ENCODE results near the gene LMO2.
"Not testable (repeated sequence)": the region's sequence is repeated elsewhere in the genome, so short reads cannot be mapped to it uniquely, and the experiment has no call there.

LMO2 gene

DNA sequence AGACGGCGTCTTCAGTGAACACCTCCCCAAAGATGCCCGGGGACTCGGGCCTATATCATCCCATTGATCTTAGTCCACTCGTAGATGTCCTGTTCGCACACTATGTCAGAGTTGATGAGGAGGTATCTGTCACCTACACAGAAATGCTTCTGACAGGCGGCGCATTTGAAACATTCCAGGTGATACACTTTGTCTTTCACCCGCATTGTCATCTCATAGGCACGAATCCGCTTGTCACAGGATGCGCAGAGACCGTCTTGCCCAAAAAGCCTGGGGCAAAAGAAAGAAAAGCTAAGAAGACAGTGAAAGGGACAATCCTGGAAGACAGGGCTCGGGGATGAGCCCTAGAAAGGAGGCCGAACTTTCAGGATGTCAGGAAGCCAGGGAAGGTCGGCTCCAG is 32.6 kb downstream of the LMO2 start:
- DNase-seq: no peak

- peak; percentile 67 for DNase-seq
Measured at GRCh38 chr11:33857933-33858371, 33.9 kb downstream of the LMO2 start.

DNA sequence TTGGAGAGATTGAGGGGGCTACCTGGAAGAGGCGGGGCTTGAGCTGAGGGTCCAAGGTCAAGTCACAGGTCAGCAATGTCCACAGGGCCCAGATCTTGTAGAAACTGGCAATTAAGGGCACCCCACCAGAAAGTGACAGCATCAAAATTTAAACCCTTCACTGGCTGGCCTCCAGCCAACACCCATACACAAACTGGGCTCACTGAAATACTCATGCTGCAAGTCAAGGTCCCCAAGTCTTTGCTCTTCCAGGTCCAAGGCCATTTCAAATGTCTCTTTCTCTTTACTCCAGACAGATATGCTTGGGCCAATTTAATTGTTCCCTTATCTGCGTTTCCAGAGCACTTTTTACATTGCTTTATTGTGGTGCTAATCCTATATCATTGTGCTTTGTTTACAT is 36.4 kb downstream of the LMO2 start:
- DNase-seq: no peak

GRCh38 chr11:33848717-33849390 is 43.0 kb downstream of the LMO2 start:
- DNase-seq: no peak

DNA sequence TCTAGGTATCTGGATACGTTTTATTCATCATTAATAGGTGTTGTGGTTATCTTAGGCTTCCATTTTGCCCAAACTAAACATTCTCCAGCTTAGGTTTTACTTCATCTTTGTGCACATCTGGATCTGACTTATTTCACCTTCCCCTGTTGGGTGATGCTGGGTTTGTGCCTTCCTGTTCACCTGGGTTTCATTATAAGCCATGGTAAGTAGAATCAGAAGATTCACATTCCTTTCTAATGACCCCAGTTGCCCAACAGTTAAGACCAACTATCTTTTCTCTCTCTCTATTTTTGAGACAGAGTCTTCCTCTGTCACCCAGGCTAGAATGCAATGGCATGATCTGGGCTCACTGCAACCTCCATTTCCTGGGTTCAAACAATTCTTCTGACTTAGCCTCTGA is 44.6 kb downstream of the LMO2 start:
- no peak for DNase-seq

- no peak for DNase-seq
Measured at GRCh38 chr11:33844236-33844635, 47.6 kb downstream of the LMO2 start.

DNA sequence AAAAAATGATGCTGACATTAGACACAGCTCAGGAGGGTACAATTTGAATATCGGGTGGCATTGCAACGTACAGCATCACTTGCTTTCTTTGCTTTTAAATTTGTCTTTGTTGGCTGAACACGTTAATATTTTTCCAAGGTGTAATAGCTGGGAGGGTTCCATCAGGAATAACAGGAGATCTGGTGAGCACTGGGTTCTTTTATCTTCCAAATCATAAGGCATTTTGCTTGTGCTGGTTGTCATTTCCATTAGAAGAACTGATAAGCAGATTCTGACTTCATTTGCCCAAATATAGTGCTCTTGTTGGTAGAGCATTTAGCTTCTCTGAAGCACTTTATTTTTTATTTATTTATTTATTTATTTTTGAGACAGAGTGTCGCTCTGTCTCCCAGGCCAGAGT is 48.9 kb downstream of the LMO2 start:
- no peak for DNase-seq

- DNase-seq: no peak
Measured at GRCh38 chr11:33842236-33842915, 49.5 kb downstream of the LMO2 start.

DNA sequence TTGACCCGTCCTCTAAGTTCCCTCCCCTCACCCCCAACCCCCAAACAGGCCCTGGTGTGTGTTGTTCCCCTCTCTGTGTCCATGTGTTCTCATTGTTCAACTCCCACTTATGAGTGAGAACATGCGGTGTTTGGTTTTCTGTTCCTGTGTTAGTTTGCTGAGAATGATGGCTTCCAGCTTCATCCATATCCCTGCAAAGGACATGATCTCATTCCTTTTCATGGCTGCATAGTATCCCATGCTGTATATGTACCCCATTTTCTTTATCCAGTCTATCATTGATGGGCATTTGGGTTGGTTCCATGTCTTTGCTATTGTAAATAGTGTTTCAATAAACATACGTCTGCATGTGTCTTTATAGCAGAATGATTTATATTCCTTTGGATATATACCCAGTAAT is 53.6 kb downstream of the LMO2 start:
- DNase-seq: not testable (repeated sequence)

DNA sequence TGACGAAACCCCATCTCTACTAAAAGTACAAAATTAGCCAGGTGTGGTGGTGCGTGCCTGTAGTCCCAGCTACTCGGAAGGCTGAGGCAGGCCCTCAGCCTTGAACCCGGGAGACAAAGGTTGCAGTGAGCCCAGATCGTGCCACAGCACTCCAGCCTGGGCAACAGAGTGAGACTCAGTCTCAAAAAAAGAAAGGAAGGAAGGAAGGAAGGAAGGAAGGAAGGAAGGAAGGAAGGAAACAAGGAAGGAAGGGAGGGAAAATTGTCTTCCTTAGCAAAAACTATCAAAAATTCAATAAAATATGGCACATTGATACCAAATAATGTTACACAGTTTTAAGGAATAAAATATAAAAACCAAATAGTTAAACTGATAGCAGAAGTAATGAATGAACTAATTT is 54.5 kb downstream of the LMO2 start:
- DNase-seq: not testable (repeated sequence)

GRCh38 chr11:33835143-33835878 is 56.6 kb downstream of the LMO2 start:
- DNase-seq: no peak

DNA sequence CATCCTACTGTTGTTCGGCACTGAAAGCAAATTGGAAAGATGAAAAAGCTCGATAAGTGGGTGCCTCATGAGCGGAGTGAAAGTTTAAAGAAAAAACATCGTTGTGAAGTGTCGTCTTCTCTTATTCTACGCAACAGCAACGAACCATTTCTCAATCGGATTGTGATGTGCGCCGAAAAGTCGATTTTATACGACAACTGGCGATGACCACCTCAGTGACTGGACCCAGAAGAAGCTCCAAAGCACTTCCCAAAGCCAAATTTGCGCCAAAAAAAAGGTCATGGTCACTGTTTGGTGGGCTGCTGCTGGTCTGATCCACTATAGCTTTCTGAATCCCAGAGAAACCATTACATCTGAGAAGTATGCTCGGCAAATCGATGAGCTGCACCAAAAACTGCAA is 59.2 kb downstream of the LMO2 start:
- no peak for DNase-seq

DNA sequence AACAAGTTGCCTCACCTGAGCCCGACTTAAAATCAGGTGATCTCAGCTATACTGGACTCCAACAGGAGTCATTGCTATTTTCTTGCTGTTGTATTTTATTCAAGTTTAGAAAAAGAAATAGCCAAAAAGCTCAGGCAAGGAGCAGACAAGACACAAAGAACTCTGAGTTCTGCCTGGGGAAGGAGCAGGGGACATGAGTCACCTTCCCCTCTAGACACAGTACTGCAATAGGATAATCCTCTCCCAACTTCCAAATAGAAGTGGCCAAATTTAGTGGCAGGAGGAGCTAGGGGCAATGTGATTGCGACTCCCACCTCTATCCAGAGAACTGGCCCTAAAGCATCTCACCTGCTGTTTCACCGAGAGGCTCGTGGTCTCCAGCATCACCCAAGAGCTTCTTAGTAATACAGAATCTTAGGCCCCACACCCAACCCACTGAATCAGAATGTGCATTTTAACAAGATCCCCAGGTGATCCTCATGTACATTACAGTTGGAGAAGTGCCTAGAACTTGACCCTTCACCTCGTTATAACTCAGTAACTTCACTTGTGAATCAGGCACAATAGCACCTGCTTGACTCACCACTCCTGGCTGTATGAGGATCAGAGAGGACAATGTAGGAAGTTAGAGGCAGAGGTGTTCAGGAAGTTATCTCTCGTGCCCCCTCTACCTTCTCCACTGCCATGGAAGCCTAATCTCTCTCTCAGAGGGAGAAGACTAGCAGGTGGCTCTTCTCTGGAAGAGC is 60.8 kb downstream of the LMO2 start:
- DNase-seq: no peak

GRCh38 chr11:33829430-33830141 is 62.3 kb downstream of the LMO2 start:
- DNase-seq: peak; percentile 61

DNA sequence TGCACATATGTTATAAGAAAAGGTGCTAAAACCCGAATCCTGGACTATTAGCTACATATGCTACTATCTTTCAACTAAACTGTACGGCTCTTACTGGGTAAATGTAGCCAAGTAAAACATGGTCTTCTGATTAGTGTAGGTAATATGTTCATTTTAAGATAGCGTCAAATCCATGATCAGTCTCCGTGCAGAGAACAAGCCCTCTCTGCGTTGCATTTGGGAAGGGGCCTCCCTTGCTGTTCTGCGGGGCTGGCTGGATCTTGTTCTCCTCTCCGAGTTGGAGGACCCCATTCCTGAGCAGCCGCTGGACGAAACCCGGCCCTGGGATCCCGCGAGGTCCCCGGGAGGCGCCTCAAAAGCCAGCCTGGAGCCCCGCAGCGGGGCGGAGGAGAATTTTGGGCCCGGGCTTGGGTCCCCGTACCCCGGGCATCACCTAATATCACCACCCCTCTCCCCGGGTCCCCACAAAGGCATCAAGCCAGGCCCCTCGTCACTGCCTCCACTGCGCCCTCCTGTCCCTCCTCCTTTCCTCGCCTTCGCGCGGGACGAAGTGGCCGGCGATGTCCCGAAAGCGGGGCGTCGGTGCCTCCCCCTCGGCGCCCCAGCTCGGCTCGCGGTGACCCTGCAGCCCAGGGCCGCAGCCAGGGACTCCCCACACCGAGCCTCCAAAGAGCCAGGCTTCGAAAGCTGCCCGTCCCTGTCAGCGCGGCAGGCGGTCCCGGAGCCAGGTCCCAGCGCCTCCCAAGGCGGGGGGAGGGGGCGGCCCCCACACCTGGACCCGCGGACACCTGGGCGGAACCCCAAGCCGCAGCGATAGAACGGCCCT is 63.1 kb downstream of the LMO2 start:
- no peak for DNase-seq

- no peak for DNase-seq
Measured at GRCh38 chr11:33827206-33827605, 64.7 kb downstream of the LMO2 start.

- no peak for DNase-seq
Measured at GRCh38 chr11:33825854-33826560, 65.9 kb downstream of the LMO2 start.

GRCh38 chr11:33822981-33823380 is 68.9 kb downstream of the LMO2 start:
- DNase-seq: not testable (repeated sequence)

DNA sequence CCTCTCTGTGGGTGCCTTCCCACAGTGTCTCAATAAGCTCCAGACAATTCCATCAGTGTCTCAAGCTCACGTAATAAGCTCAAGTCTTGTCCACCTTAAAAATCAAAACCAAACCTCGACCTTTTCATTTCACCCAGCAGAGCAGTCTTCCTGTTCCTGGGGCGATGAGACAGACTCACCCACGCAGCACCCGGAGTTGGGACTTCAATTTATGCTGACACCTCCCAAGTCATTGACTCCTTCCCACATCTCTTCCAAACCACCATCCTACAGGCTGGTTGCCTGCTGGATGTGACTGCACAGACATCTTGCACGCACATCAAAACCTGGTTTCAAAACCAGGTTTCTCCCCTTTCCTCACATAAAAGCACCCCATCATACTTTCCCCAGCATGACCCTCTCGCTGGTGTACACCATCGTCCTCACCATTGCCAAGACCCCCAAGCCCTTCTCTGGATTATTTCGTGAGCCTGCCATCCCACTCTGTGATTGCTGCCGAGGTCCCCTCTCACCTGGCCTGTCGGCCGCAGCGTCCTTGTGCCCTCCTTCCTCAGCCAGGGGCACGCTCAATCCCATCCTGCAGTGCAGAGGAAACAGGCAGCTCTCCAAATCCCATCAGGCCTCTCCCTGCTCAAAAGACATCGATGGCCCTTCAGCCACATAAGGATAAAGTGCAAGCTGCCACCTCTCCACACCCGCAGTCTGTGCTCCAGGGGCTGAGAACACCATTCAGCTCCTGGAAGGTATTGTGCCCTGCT is 72.4 kb downstream of the LMO2 start:
- DNase-seq: no peak

Data from CD4-positive, alpha-beta T cell treated with Interleukin-21 for 1 hour (primary cell).